Keratinocyte (primary cell): Measurements from ENCODE around the gene KLHL22.

ENCODE experiments used
- CTCF ChIP-seq, 3 experiments: IDR thresholded peaks in 1 of 3; conservative IDR thresholded peaks in 1 of 3; optimal IDR thresholded peaks in 1 of 3; 2 replicates in 2 of 3; 3 replicates in 1 of 3; pipeline versions ENCODE3 to v1.5.1; 2011; ENCODE audit warnings: low read length in 3 of 3, mild to moderate bottlenecking in 3 of 3, moderate library complexity in 2 of 3, control low read depth in 1 of 3, inconsistent platforms in 1 of 3; ENCODE audit not compliant: insufficient read depth in 2 of 3; ENCODE audit errors: extremely low read depth in 1 of 3
- EZH2 ChIP-seq: IDR thresholded peaks from one replicate; pipeline ENCODE4 v1.6.1; 2012; ENCODE audit warnings: inconsistent platforms, mild to moderate bottlenecking, low read length, moderate library complexity

GRCh38 chr22:20404881-20405280 is 90.7 kb downstream of the KLHL22 start:
- TF ChIP-seq CTCF (optimal IDR thresholded peaks at IDR 0.05 in 1 of 3, IDR thresholded peaks at IDR 0.05 in 1 of 3, conservative IDR thresholded peaks at IDR 0.05 in 1 of 3; ENCODE audit: extremely low read depth in 1 of 3, insufficient read depth in 2 of 3, low read length in 3 of 3), result no peak
- TF ChIP-seq EZH2, result no peak
